CD4-positive, alpha-beta T cell (primary cell): ENCODE results near the gene CDKAL1. TPM values are rescaled to one million over a fixed set of nuclear protein-coding genes. Genes with fewer than 3 reads are reported as not detected.
A peak's percentile ranks its signal among the peaks of the same experiment; 100 is the strongest.

Experiments
- ATAC-seq: fragments of 200-7000 bp; cut with Tn5 transposase; one replicate; pipeline ENCODE4 v1.10.0; 2022; ENCODE audit warnings: mild to moderate bottlenecking; ENCODE audit not compliant: poor library complexity
- CTCF ChIA-PET: fragments of 350-600 bp; sonication (Branson Sonifier 250); formaldehyde crosslinking; loops from one replicate; lab custom pipeline; 2021; ENCODE audit warnings: antibody characterized with exemption, inconsistent platforms; lab: Charles Lee
- POLR2A ChIA-PET: fragments of 350-600 bp; sonication (Branson Sonifier 250); formaldehyde crosslinking; loops from one replicate; lab custom pipeline; 2021; ENCODE audit warnings: antibody characterized with exemption, inconsistent platforms; lab: Charles Lee
- DNase-seq, 14 experiments: peaks; one replicate each; pipeline ENCODE4 v3.0.0-alpha.2; 2013 to 2020; ENCODE audit warnings: mixed read lengths in 2 of 14
- H3K27ac ChIP-seq, 2 donors: one replicate each; pipeline versions ENCODE4 v1.5.1 to v1.7.0; 2013; ENCODE audit warnings: low read length in 2 of 2, low read depth in 1 of 2, mild to moderate bottlenecking in 1 of 2
- H3K27me3 ChIP-seq, 2 experiments: 1 replicate in 1 of 2; 2 replicates in 1 of 2; pipeline versions ENCODE4 v1.6.1 to v1.7.0; 2013; ENCODE audit warnings: low read length in 2 of 2, control low read depth in 1 of 2, mild to moderate bottlenecking in 1 of 2, moderate library complexity in 1 of 2; ENCODE audit not compliant: insufficient read depth in 2 of 2, control insufficient read depth in 1 of 2
- H3K36me3 ChIP-seq: one replicate; pipeline ENCODE4 v1.6.1; 2013; ENCODE audit warnings: low read length, control low read depth; ENCODE audit not compliant: insufficient read depth
- H3K4me1 ChIP-seq: one replicate; pipeline ENCODE4 v1.6.1; 2013; ENCODE audit warnings: low read length, control low read depth; ENCODE audit not compliant: insufficient read depth
- H3K4me3 ChIP-seq: one replicate; pipeline ENCODE4 v1.5.1; 2013; ENCODE audit warnings: mild to moderate bottlenecking, low read length, moderate library complexity
- H3K9me3 ChIP-seq, 2 experiments: 1 replicate in 1 of 2; 2 replicates in 1 of 2; pipeline versions ENCODE4 v1.6.1 to v1.7.0; 2013; ENCODE audit warnings: low read length in 2 of 2, mild to moderate bottlenecking in 2 of 2, control low read depth in 1 of 2, moderate library complexity in 1 of 2; ENCODE audit not compliant: control insufficient read depth in 1 of 2, insufficient read depth in 1 of 2
- H3K27ac Mint-ChIP-seq: one replicate; pipeline ENCODE4 v1.8.0; 2020; ENCODE audit warnings: mixed read lengths
- H3K27me3 Mint-ChIP-seq: one replicate; pipeline ENCODE4 v1.8.0; 2021; ENCODE audit warnings: mixed read lengths
- H3K36me3 Mint-ChIP-seq: one replicate; pipeline ENCODE4 v1.8.0; 2021; ENCODE audit warnings: low read depth, mixed read lengths
- H3K4me1 Mint-ChIP-seq: one replicate; pipeline ENCODE4 v1.8.0; 2021; ENCODE audit warnings: low read depth, mixed read lengths
- H3K4me3 Mint-ChIP-seq: one replicate; pipeline ENCODE4 v1.8.0; 2020; ENCODE audit warnings: mild to moderate bottlenecking, mixed read lengths
- H3K9me3 Mint-ChIP-seq: one replicate; pipeline ENCODE4 v1.8.0; 2020; ENCODE audit warnings: mixed read lengths
- intact Hi-C, 2 experiments: fragments of 100-400 bp; cut with DNase I in 1 of 2; cut with micrococcal nuclease in 1 of 2; formaldehyde crosslinking; loops; one replicate each; pipeline versions ENCODE4 v1.15.1 to v1.9.0; 2023 to 2025; cut with DNase I, micrococcal nuclease
- total RNA-seq, 174 experiments: library from RNA in 2 of 174; stranded (reverse) in 2 of 174; gene quantifications; one replicate each; pipeline ENCODE4 v1.2.3 and lab custom pipeline; 2021 to 2026
- TF ChIP-seq, protein P1 (sequence below): fragments of 200-600 bp; IDR thresholded peaks from one replicate; pipeline ENCODE4 v1.8.0; 2022; ENCODE audit warnings: antibody characterized with exemption, mild to moderate bottlenecking

Gene CDKAL1
- total RNA-seq, 2 experiments from 2014 or later, result 21.3 to 23.9 TPM

DNA sequence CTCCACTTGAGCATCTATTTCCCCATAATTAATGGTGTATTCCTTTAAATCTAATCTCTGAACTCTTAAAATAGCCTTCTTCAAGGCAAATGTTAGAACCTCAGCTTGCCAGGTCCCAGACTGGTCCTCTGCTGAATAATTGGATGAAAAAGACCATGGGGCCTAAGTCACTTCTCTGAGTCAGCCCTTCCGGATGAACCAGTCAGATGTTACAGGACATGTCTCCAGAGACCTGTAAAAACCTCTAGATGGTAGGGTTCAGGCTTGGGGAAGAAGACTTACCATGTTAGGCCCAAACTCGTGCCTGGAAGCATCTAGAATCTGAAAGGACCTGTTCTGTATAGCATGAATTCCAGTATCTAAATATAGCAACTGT lies 97.3 kb downstream of the CDKAL1 start:
- Histone ChIP-seq H3K27ac (no peak overlapping the region), H3K27me3 (no peaks in the 10 kb centered on the region), H3K36me3 (no peaks in the 10 kb centered on the region), H3K4me3 (no peak overlapping the region), H3K4me1 (no peaks in the 10 kb centered on the region), H3K9me3 (no peaks in the 10 kb centered on the region)
- ATAC-seq (no peak), DNase-seq (no peak)
- Mint-ChIP-seq H3K36me3 (peaks cover 42% of the 10 kb centered on the region), H3K4me3 (no peak overlapping the region), H3K9me3 (no peaks in the 10 kb centered on the region), H3K4me1 (peaks cover 39% of the 10 kb centered on the region), H3K27me3 (no peaks in the 10 kb centered on the region), H3K27ac (no peak overlapping the region)
- ChIA-PET CTCF (no interaction called here), POLR2A (no interaction called here)
- intact Hi-C loops, result no loop called here
- TF ChIP-seq, protein P1, sequence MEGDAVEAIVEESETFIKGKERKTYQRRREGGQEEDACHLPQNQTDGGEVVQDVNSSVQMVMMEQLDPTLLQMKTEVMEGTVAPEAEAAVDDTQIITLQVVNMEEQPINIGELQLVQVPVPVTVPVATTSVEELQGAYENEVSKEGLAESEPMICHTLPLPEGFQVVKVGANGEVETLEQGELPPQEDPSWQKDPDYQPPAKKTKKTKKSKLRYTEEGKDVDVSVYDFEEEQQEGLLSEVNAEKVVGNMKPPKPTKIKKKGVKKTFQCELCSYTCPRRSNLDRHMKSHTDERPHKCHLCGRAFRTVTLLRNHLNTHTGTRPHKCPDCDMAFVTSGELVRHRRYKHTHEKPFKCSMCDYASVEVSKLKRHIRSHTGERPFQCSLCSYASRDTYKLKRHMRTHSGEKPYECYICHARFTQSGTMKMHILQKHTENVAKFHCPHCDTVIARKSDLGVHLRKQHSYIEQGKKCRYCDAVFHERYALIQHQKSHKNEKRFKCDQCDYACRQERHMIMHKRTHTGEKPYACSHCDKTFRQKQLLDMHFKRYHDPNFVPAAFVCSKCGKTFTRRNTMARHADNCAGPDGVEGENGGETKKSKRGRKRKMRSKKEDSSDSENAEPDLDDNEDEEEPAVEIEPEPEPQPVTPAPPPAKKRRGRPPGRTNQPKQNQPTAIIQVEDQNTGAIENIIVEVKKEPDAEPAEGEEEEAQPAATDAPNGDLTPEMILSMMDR, result no peak

DNA sequence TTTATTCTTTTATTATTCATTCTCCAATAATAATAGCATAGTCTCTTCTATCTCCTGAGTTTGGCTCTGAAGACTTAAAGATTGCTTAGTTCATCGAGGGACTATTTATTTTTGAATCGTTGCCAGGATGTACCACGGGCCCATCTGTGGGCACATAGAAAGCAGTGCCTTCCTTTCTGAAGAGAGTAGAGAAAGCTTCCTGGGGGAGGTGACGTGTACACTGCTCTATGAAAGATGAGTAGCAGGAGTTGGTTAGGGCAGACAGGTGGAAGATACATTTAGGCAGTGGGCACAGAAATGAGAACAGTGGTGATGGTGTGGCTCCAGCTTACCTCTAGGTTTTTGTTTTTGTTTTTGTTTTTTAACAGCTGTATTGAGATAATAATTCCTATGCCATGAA lies 98.4 kb downstream of the CDKAL1 start:
- intact Hi-C loops, result no loop called here
- ATAC-seq (no peak), DNase-seq (peak in 1 of 14 experiments; percentile 0)
- Histone ChIP-seq H3K27me3 (no peaks in the 10 kb centered on the region), H3K9me3 (no peaks in the 10 kb centered on the region), H3K36me3 (no peaks in the 10 kb centered on the region), H3K4me3 (no peak overlapping the region), H3K27ac (no peak overlapping the region), H3K4me1 (no peaks in the 10 kb centered on the region)
- TF ChIP-seq, protein P1, result no peak
- H3K27ac Mint-ChIP-seq, result no peak overlapping the region
- ChIA-PET POLR2A (no interaction called here), CTCF (no interaction called here)
- no peaks in the 10 kb centered on the region for H3K27me3 Mint-ChIP-seq
- H3K4me3 Mint-ChIP-seq, result no peak overlapping the region
- no peaks in the 10 kb centered on the region for H3K9me3 Mint-ChIP-seq
- peaks cover 44% of the 10 kb centered on the region for H3K36me3 Mint-ChIP-seq
- H3K4me1 Mint-ChIP-seq, result peaks cover 33% of the 10 kb centered on the region

DNA sequence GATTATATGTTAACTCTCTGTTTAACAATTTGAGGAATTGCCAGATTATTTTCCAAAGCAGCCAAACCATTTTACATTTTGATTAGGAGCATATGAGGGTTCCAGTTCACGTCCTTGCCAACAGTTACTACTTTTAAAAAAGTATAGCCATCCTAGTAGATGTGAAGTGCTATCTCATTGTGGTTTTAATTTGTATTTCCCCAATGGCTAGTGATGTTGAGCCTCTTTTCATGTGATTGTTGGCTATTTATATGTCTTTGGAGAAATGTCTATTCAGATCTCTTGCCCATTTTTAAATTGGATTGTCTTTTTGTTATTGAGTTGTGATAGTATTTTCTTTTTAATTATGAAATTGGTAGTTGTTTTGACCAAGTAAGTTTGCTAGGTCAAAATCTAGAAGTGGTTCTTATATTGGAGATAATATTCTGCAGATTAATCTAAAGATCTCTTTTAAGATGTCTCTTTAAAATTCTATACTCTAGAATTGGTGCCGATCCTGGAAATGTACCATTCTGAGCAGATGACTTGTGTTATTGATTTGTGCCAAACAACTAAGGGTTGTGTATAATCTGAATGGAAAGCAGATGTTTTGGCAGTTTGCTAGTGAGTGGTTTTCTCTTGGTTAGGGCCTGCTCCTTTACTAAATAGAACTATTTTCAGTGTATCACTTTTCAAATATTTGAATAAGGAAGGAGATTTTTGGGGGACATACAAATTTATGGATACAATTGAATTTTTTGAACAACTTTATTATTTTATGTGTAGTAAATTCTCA lies 99.5 kb downstream of the CDKAL1 start:
- intact Hi-C loops, result no loop called here
- no peaks in the 10 kb centered on the region for H3K27me3 ChIP-seq

More for the DNA sequence above, 99.5 kb downstream of the CDKAL1 start:
- Mint-ChIP-seq H3K36me3 (peaks cover 46% of the 10 kb centered on the region), H3K9me3 (no peaks in the 10 kb centered on the region), H3K27ac (no peak overlapping the region), H3K4me3 (no peak overlapping the region), H3K27me3 (no peaks in the 10 kb centered on the region), H3K4me1 (peaks cover 26% of the 10 kb centered on the region)
- H3K9me3 ChIP-seq, result no peaks in the 10 kb centered on the region
- CTCF ChIA-PET, result no interaction called here
- no peaks in the 10 kb centered on the region for H3K36me3 ChIP-seq
- TF ChIP-seq, protein P1, result no peak
- H3K27ac ChIP-seq, result no peak overlapping the region
- DNase-seq (no peak), ATAC-seq (no peak)
- POLR2A ChIA-PET, result no interaction called here
- H3K4me3 ChIP-seq, result no peak overlapping the region
- H3K4me1 ChIP-seq, result no peaks in the 10 kb centered on the region
